Naive thymus-derived CD4-positive, alpha-beta T cell (primary cell): Measurements from ENCODE around the gene RNF166. TPM values are rescaled to one million over a fixed set of nuclear protein-coding genes. Genes with fewer than 3 reads are reported as not detected.

ENCODE experiments used
- ATAC-seq: fragments of 150-1000 bp; cut with Tn5 transposase; 2 replicates; pipeline ENCODE4 v1.10.0; 2021; ENCODE audit warnings: mild to moderate bottlenecking, moderate library complexity
- CTCF ChIA-PET: fragments of 350-600 bp; sonication (Branson Sonifier 250); formaldehyde crosslinking; loops from one replicate; lab custom pipeline; 2021; ENCODE audit warnings: antibody characterized with exemption; lab: Charles Lee
- POLR2A ChIA-PET: fragments of 350-600 bp; sonication (Branson Sonifier 250); formaldehyde crosslinking; loops from one replicate; lab custom pipeline; 2021; ENCODE audit warnings: antibody characterized with exemption, inconsistent platforms; lab: Charles Lee
- DNase-seq, 9 donors: peaks; one replicate each; pipeline versions ENCODE4 v3.0.0 to v3.0.0-alpha.2; 2020 to 2022; ENCODE audit warnings: mixed read lengths in 1 of 9
- H3K27ac ChIP-seq: one replicate; pipeline ENCODE4 v1.7.0; 2013; ENCODE audit warnings: mild to moderate bottlenecking, low read depth, low read length, moderate library complexity
- H3K27me3 ChIP-seq, 2 donors: one replicate each; pipeline ENCODE4 v1.7.0; 2013; ENCODE audit warnings: low read length in 2 of 2, mild to moderate bottlenecking in 2 of 2, moderate library complexity in 2 of 2; ENCODE audit not compliant: control insufficient read depth in 2 of 2, insufficient read depth in 2 of 2
- H3K36me3 ChIP-seq, 3 experiments: 1 replicate in 2 of 3; 2 replicates in 1 of 3; pipeline ENCODE4 v1.7.0; 2013; ENCODE audit warnings: low read length in 3 of 3, mild to moderate bottlenecking in 3 of 3, moderate library complexity in 1 of 3; ENCODE audit not compliant: insufficient read depth in 3 of 3, control insufficient read depth in 2 of 3
- H3K4me1 ChIP-seq, 2 donors: one replicate each; pipeline ENCODE4 v1.7.0; 2013; ENCODE audit warnings: low read length in 2 of 2, mild to moderate bottlenecking in 2 of 2, moderate library complexity in 1 of 2; ENCODE audit not compliant: control insufficient read depth in 2 of 2, insufficient read depth in 2 of 2
- H3K4me3 ChIP-seq: 2 replicates; pipeline ENCODE4 v1.7.0; 2013; ENCODE audit warnings: mild to moderate bottlenecking, low read length
- H3K9me3 ChIP-seq, 3 experiments: 1 replicate in 2 of 3; 2 replicates in 1 of 3; pipeline ENCODE4 v1.7.0; 2013; ENCODE audit warnings: low read length in 3 of 3; ENCODE audit not compliant: control insufficient read depth in 2 of 3
- H3K27ac Mint-ChIP-seq, 9 donors: one replicate each; pipeline ENCODE4 v1.8.0; 2020 to 2022; ENCODE audit warnings: mixed read lengths in 9 of 9, mild to moderate bottlenecking in 8 of 9, moderate library complexity in 5 of 9, inconsistent platforms in 2 of 9
- H3K27me3 Mint-ChIP-seq, 5 donors: one replicate each; pipeline ENCODE4 v1.8.0; 2021 to 2022; ENCODE audit warnings: mixed read lengths in 5 of 5, mild to moderate bottlenecking in 1 of 5
- H3K36me3 Mint-ChIP-seq, 5 donors: one replicate each; pipeline ENCODE4 v1.8.0; 2020 to 2022; ENCODE audit warnings: mixed read lengths in 5 of 5, mild to moderate bottlenecking in 3 of 5, inconsistent platforms in 1 of 5
- H3K4me1 Mint-ChIP-seq, 7 donors: one replicate each; pipeline ENCODE4 v1.8.0; 2020 to 2022; ENCODE audit warnings: mixed read lengths in 7 of 7, mild to moderate bottlenecking in 3 of 7, inconsistent platforms in 1 of 7
- H3K4me3 Mint-ChIP-seq, 10 donors: one replicate each; pipeline ENCODE4 v1.8.0; 2020 to 2022; ENCODE audit warnings: mild to moderate bottlenecking in 10 of 10, mixed read lengths in 10 of 10, moderate library complexity in 6 of 10, inconsistent platforms in 2 of 10
- H3K9me3 Mint-ChIP-seq, 11 donors: one replicate each; pipeline ENCODE4 v1.8.0; 2020 to 2022; ENCODE audit warnings: mixed read lengths in 11 of 11, mild to moderate bottlenecking in 4 of 11, inconsistent platforms in 1 of 11, moderate library complexity in 1 of 11
- intact Hi-C, 2 donors: fragments of 100-400 bp; cut with micrococcal nuclease; formaldehyde crosslinking; loops; one replicate each; pipeline ENCODE4 v1.15.1; 2023
- polyA plus RNA-seq, 2 donors: library from polyadenylated mRNA; unstranded; fragments of 300-500 nt; fragmentation: Illumina TruSeq; gene quantifications; one replicate each; pipeline ENCODE4 v1.2.3, GENCODE V29; 2021
- total RNA-seq, 6 experiments: library from RNA in 5 of 6; stranded (reverse) in 5 of 6; gene quantifications; 1 replicate in 5 of 6; 2 replicates in 1 of 6; pipeline ENCODE4 v1.2.3 and lab custom pipeline; 2021 to 2026

RNF166 gene
- total and polyA plus RNA-seq, 7 experiments from 2014 or later = 67.7 to 324 (median 100) TPM

DNA sequence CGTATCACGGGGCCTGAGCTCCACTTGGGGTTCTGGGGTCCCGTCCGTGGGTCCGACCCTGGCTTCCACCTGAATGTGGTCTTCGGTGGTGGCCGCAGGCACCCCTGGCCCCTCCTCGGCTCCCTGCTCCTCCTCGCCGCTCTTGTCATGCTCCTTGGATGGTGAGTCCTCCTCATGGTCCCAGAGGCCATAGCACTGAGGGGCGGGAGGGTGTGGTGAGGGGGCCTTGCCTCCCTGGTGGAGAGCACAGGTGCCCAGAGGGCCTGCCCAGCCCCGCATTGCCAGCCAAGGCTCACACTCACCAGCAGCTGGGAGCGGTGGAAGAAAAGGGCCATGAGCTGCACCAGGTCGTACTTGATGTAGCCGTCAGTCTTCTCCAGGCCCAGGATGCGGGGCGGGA, 15.0 kb upstream of the RNF166 start:
- H3K9me3 ChIP-seq = no peaks in the 10 kb centered on the region
- H3K4me3 ChIP-seq = no peak overlapping the region
- H3K36me3 ChIP-seq = peaks cover 11 to 98% (median 12%) of the 10 kb centered on the region in 3 experiments
- DNase-seq = no peak
- CTCF ChIA-PET = interaction anchor here (1.0 kb wide), 1 partner anchor 51 kb away, joined by 3 read pairs; no protein-coding TSS in a partner anchor
- POLR2A ChIA-PET = no interaction called here
- Mint-ChIP-seq H3K27me3 (no peaks in the 10 kb centered on the region), H3K27ac (no peak overlapping the region), H3K4me1 (no peaks in the 10 kb centered on the region), H3K9me3 (peaks cover 0 to 2% (median 0%) of the 10 kb centered on the region in 11 donors), H3K36me3 (peaks cover 0 to 16% (median 6%) of the 10 kb centered on the region in 5 donors), H3K4me3 (no peak overlapping the region)
- H3K27me3 ChIP-seq = no peaks in the 10 kb centered on the region
- no peak for ATAC-seq
- intact Hi-C loops = no loop called here
- H3K4me1 ChIP-seq = no peaks in the 10 kb centered on the region
- H3K27ac ChIP-seq = no peak overlapping the region

GRCh38 chr16:88720396-88720970, 14.3 kb upstream of the RNF166 start:
- H3K27ac ChIP-seq = no peak overlapping the region
- intact Hi-C loops = no loop called here
- H3K27ac Mint-ChIP-seq = peak overlapping the region in 1 of 9 donors; percentile 72
- H3K27me3 Mint-ChIP-seq = no peaks in the 10 kb centered on the region
- ATAC-seq (no peak), DNase-seq (no peak)
- CTCF ChIA-PET = interaction anchor here (1.0 kb wide), 1 partner anchor 51 kb away, joined by 3 read pairs; no protein-coding TSS in a partner anchor
- H3K4me3 Mint-ChIP-seq = no peak overlapping the region
- no peak overlapping the region for H3K4me3 ChIP-seq
- H3K27me3 ChIP-seq = no peaks in the 10 kb centered on the region
- H3K36me3 Mint-ChIP-seq = peaks cover 0 to 16% (median 6%) of the 10 kb centered on the region in 5 donors
- H3K4me1 ChIP-seq = no peaks in the 10 kb centered on the region
- peaks cover 0 to 2% (median 0%) of the 10 kb centered on the region in 11 donors for H3K9me3 Mint-ChIP-seq
- H3K36me3 ChIP-seq = peaks cover 11 to 98% (median 12%) of the 10 kb centered on the region in 3 experiments
- POLR2A ChIA-PET = no interaction called here
- H3K4me1 Mint-ChIP-seq = no peaks in the 10 kb centered on the region
- no peaks in the 10 kb centered on the region for H3K9me3 ChIP-seq

GRCh38 chr16:88719933-88720296, 13.7 kb upstream of the RNF166 start:
- H3K27me3 ChIP-seq = no peaks in the 10 kb centered on the region
- H3K4me1 ChIP-seq = no peaks in the 10 kb centered on the region
- Mint-ChIP-seq H3K27ac (peak overlapping the region in 1 of 9 donors; percentile 72), H3K4me1 (no peaks in the 10 kb centered on the region), H3K9me3 (peaks cover 0 to 2% (median 0%) of the 10 kb centered on the region in 11 donors), H3K36me3 (peaks cover 0 to 16% (median 6%) of the 10 kb centered on the region in 5 donors), H3K4me3 (no peak overlapping the region), H3K27me3 (no peaks in the 10 kb centered on the region)
- intact Hi-C loops = no loop called here
- no peak overlapping the region for H3K4me3 ChIP-seq
- no peak for ATAC-seq
- no peak for DNase-seq
- H3K36me3 ChIP-seq = peaks cover 11 to 97% (median 12%) of the 10 kb centered on the region in 3 experiments
- CTCF ChIA-PET = no interaction called here
- POLR2A ChIA-PET = no interaction called here
- H3K9me3 ChIP-seq = no peaks in the 10 kb centered on the region
- no peak overlapping the region for H3K27ac ChIP-seq

DNA sequence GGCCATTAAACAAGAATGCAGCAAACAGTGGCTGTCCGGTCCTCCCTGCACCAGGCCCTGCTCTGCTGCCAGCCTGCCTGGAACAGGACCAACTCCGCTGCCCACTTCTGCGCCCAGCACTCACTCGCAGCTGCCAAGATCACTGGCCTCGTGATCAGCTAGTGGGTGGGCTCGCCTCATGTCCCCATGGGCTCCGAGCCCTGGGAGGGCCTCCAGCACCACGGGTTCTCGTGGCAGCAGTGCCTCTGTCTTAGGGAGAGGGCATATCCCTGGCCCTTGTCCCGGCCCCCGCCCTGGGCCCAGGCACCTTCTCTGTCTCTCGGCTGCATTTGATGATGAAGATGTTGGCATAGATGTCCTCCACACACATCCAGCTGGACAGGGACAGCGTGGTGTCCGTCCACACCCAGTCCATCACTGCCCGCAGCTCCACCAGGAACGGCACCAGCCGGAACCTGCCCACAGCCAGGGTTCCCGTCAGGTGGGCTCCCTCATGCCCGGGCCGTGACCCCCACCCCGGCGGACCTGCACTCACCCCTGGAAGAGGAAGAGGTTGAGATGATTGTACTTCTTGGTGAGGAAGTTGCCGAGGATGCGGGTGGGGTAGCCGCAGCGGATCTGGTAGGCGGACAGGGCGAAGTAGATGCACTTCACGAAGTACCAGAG, 13.2 kb upstream of the RNF166 start:
- H3K36me3 ChIP-seq = peaks cover 11 to 97% (median 12%) of the 10 kb centered on the region in 3 experiments
- H3K27ac Mint-ChIP-seq = peak overlapping the region in 1 of 9 donors; percentile 9
- H3K36me3 Mint-ChIP-seq = peaks cover 0 to 16% (median 6%) of the 10 kb centered on the region in 5 donors
- ATAC-seq (no peak), DNase-seq (no peak)
- ChIA-PET POLR2A (no interaction called here), CTCF (no interaction called here)
- H3K27ac ChIP-seq = no peak overlapping the region
- no peak overlapping the region for H3K4me3 Mint-ChIP-seq
- peaks cover 0 to 2% (median 0%) of the 10 kb centered on the region in 11 donors for H3K9me3 Mint-ChIP-seq
- H3K4me3 ChIP-seq = no peak overlapping the region
- no peaks in the 10 kb centered on the region for H3K27me3 Mint-ChIP-seq
- H3K4me1 Mint-ChIP-seq = no peaks in the 10 kb centered on the region
- H3K27me3 ChIP-seq = no peaks in the 10 kb centered on the region
- intact Hi-C loops = no loop called here
- H3K4me1 ChIP-seq = no peaks in the 10 kb centered on the region
- no peaks in the 10 kb centered on the region for H3K9me3 ChIP-seq

DNA sequence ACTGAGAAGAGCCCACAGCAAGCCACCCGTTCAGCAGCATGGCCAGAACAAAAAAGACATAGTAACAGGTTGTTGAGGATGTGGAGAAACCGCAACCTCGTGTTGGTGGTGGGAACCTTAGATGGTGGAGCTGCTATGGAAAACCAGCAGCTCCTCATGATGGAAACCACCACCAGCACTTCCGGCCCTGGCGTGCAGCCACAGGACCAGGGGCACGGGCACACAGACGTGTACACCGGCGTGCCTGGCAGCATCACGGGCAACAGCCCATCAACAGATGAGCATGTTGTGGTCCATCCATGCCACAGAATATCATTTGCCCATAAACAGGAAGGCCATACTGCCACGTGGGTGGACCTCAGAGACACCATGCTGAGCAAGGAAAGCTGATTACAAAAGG, 12.0 kb upstream of the RNF166 start:
- no peak for ATAC-seq
- no peaks in the 10 kb centered on the region for H3K4me1 Mint-ChIP-seq
- no peak overlapping the region for H3K4me3 Mint-ChIP-seq
- H3K27me3 ChIP-seq = no peaks in the 10 kb centered on the region
- peaks cover 0 to 16% (median 6%) of the 10 kb centered on the region in 5 donors for H3K36me3 Mint-ChIP-seq
- H3K27me3 Mint-ChIP-seq = no peaks in the 10 kb centered on the region
- H3K9me3 Mint-ChIP-seq = peaks cover 0 to 2% (median 0%) of the 10 kb centered on the region in 11 donors
- intact Hi-C loops = no loop called here
- H3K4me3 ChIP-seq = no peak overlapping the region
- POLR2A ChIA-PET = interaction anchor here (0.6 to 1.1 kb wide), 2 partner anchors 20 to 1165 kb away, joined by 3 read pairs; no protein-coding TSS in a partner anchor
- no peaks in the 10 kb centered on the region for H3K9me3 ChIP-seq
- H3K27ac ChIP-seq = no peak overlapping the region
- no peak for DNase-seq
- no peak overlapping the region for H3K27ac Mint-ChIP-seq
- peaks cover 10 to 98% (median 12%) of the 10 kb centered on the region in 3 experiments for H3K36me3 ChIP-seq
- no peaks in the 10 kb centered on the region for H3K4me1 ChIP-seq
- CTCF ChIA-PET = no interaction called here

DNA sequence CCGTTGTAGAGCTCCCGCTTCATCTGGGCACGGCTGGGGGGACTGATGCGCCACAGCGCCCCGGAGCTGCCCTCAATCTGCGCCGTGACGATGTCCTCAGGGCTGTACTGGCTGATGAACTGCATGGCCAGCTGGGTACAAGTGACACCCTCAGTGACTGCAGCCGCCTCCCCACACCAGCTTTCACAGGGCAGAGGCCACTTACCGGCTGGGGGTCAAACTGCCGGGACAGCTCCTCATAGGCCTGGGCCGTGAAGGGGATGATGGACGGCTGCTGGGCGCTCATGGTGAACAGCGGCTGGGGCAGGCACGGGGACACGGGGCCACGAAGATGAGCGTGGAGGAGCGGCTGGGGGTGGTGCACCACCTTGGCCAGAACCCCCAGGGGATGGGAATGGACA, 10.4 kb upstream of the RNF166 start:
- ATAC-seq = no peak
- Mint-ChIP-seq H3K4me1 (no peaks in the 10 kb centered on the region), H3K36me3 (peaks cover 0 to 16% (median 6%) of the 10 kb centered on the region in 5 donors), H3K4me3 (no peak overlapping the region), H3K9me3 (peaks cover 0 to 2% (median 0%) of the 10 kb centered on the region in 11 donors), H3K27ac (no peak overlapping the region), H3K27me3 (no peaks in the 10 kb centered on the region)
- POLR2A ChIA-PET = interaction anchor here (1.6 kb wide), 1 partner anchor 9 kb away, joined by 5 read pairs; no protein-coding TSS in a partner anchor
- peaks cover 4 to 85% (median 12%) of the 10 kb centered on the region in 3 experiments for H3K36me3 ChIP-seq
- CTCF ChIA-PET = interaction anchor here (0.6 kb wide), 1 partner anchor 150 kb away, joined by 3 read pairs; no protein-coding TSS in a partner anchor
- no peak overlapping the region for H3K4me3 ChIP-seq
- intact Hi-C loops = no loop called here
- no peak for DNase-seq
- no peaks in the 10 kb centered on the region for H3K9me3 ChIP-seq
- H3K4me1 ChIP-seq = no peaks in the 10 kb centered on the region
- no peaks in the 10 kb centered on the region for H3K27me3 ChIP-seq
- H3K27ac ChIP-seq = no peak overlapping the region
